ENCODE data around the gene GRIK3.

GRIK3 gene

GRCh38 chr1:36847186-36847585 lies 187.1 kb downstream of the GRIK3 start:
- ATAC-seq (ENCODE audit: low read depth) (no peak), DNase-seq (ENCODE audit: low spot score in 2 of 2) (no peak)
- no peaks in the 10 kb centered on the region for H3K36me3 Mint-ChIP-seq
- H3K27ac Mint-ChIP-seq, result no peak overlapping the region
- H3K4me1 Mint-ChIP-seq, result no peaks in the 10 kb centered on the region
- H3K9me3 Mint-ChIP-seq, result no peaks in the 10 kb centered on the region
- peaks cover 10% of the 10 kb centered on the region for H3K27me3 Mint-ChIP-seq
- no peak overlapping the region for H3K4me3 Mint-ChIP-seq

- Mint-ChIP-seq H3K36me3 (no peaks in the 10 kb centered on the region), H3K27ac (no peak overlapping the region), H3K9me3 (no peaks in the 10 kb centered on the region), H3K27me3 (peaks cover 6% of the 10 kb centered on the region), H3K4me3 (no peak overlapping the region), H3K4me1 (no peaks in the 10 kb centered on the region)
- ATAC-seq (ENCODE audit: low read depth), result no peak
- no peak for DNase-seq (ENCODE audit: low spot score in 2 of 2)
Measured at GRCh38 chr1:36846357-36846756, 188.0 kb downstream of the GRIK3 start.

- Mint-ChIP-seq H3K27ac (no peak overlapping the region), H3K36me3 (no peaks in the 10 kb centered on the region), H3K4me1 (no peaks in the 10 kb centered on the region), H3K9me3 (no peaks in the 10 kb centered on the region), H3K4me3 (no peak overlapping the region), H3K27me3 (peaks cover 6% of the 10 kb centered on the region)
- ATAC-seq (ENCODE audit: low read depth), result no peak
- no peak for DNase-seq (ENCODE audit: low spot score in 2 of 2)
Measured at GRCh38 chr1:36845802-36846201, 188.5 kb downstream of the GRIK3 start.

GRCh38 chr1:36844917-36845316 lies 189.4 kb downstream of the GRIK3 start:
- H3K4me3 Mint-ChIP-seq, result no peak overlapping the region
- no peaks in the 10 kb centered on the region for H3K4me1 Mint-ChIP-seq
- H3K36me3 Mint-ChIP-seq, result no peaks in the 10 kb centered on the region
- ATAC-seq (ENCODE audit: low read depth), result no peak
- peaks cover 6% of the 10 kb centered on the region for H3K27me3 Mint-ChIP-seq
- no peak for DNase-seq (ENCODE audit: low spot score in 2 of 2)
- no peaks in the 10 kb centered on the region for H3K9me3 Mint-ChIP-seq
- no peak overlapping the region for H3K27ac Mint-ChIP-seq

- no peaks in the 10 kb centered on the region for H3K4me1 Mint-ChIP-seq
- peaks cover 3% of the 10 kb centered on the region for H3K27me3 Mint-ChIP-seq
- no peaks in the 10 kb centered on the region for H3K9me3 Mint-ChIP-seq
- no peaks in the 10 kb centered on the region for H3K36me3 Mint-ChIP-seq
- H3K27ac Mint-ChIP-seq, result no peak overlapping the region
- DNase-seq (ENCODE audit: low spot score in 2 of 2), result no peak
- no peak for ATAC-seq (ENCODE audit: low read depth)
- H3K4me3 Mint-ChIP-seq, result no peak overlapping the region
Measured at GRCh38 chr1:36843906-36844610, 190.3 kb downstream of the GRIK3 start.

- DNase-seq (ENCODE audit: low spot score in 2 of 2) (no peak), ATAC-seq (ENCODE audit: low read depth) (no peak)
- Mint-ChIP-seq H3K9me3 (no peaks in the 10 kb centered on the region), H3K27ac (no peak overlapping the region), H3K36me3 (no peaks in the 10 kb centered on the region), H3K4me1 (no peaks in the 10 kb centered on the region), H3K27me3 (peaks cover 5% of the 10 kb centered on the region), H3K4me3 (no peak overlapping the region)
Measured at GRCh38 chr1:36843027-36843426, 191.3 kb downstream of the GRIK3 start.

GRCh38 chr1:36842448-36842847 lies 191.9 kb downstream of the GRIK3 start:
- no peak for DNase-seq (ENCODE audit: low spot score in 2 of 2)
- Mint-ChIP-seq H3K27ac (no peak overlapping the region), H3K4me1 (no peaks in the 10 kb centered on the region), H3K9me3 (no peaks in the 10 kb centered on the region), H3K27me3 (peaks cover 7% of the 10 kb centered on the region), H3K4me3 (no peak overlapping the region), H3K36me3 (no peaks in the 10 kb centered on the region)
- no peak for ATAC-seq (ENCODE audit: low read depth)

- DNase-seq (ENCODE audit: low spot score in 2 of 2), result no peak
- Mint-ChIP-seq H3K27ac (no peak overlapping the region), H3K27me3 (peaks cover 17% of the 10 kb centered on the region), H3K4me3 (no peak overlapping the region), H3K9me3 (no peaks in the 10 kb centered on the region), H3K36me3 (no peaks in the 10 kb centered on the region), H3K4me1 (no peaks in the 10 kb centered on the region)
- no peak for ATAC-seq (ENCODE audit: low read depth)
Measured at GRCh38 chr1:36839485-36839884, 194.8 kb downstream of the GRIK3 start.

- Mint-ChIP-seq H3K36me3 (no peaks in the 10 kb centered on the region), H3K27me3 (peaks cover 17% of the 10 kb centered on the region), H3K4me1 (no peaks in the 10 kb centered on the region), H3K9me3 (no peaks in the 10 kb centered on the region), H3K4me3 (no peak overlapping the region), H3K27ac (no peak overlapping the region)
- DNase-seq (ENCODE audit: low spot score in 2 of 2) (no peak), ATAC-seq (ENCODE audit: low read depth) (no peak)
Measured at GRCh38 chr1:36838888-36839287, 195.4 kb downstream of the GRIK3 start.

GRCh38 chr1:36836916-36837315 lies 197.4 kb downstream of the GRIK3 start:
- no peaks in the 10 kb centered on the region for H3K9me3 Mint-ChIP-seq
- H3K36me3 Mint-ChIP-seq, result no peaks in the 10 kb centered on the region
- H3K4me1 Mint-ChIP-seq, result no peaks in the 10 kb centered on the region
- H3K4me3 Mint-ChIP-seq, result no peak overlapping the region
- ATAC-seq (ENCODE audit: low read depth) (no peak), DNase-seq (ENCODE audit: low spot score in 2 of 2) (no peak)
- H3K27me3 Mint-ChIP-seq, result peaks cover 15% of the 10 kb centered on the region
- no peak overlapping the region for H3K27ac Mint-ChIP-seq

GRCh38 chr1:36836196-36836883 lies 198.0 kb downstream of the GRIK3 start:
- peaks cover 15% of the 10 kb centered on the region for H3K27me3 Mint-ChIP-seq
- no peak overlapping the region for H3K4me3 Mint-ChIP-seq
- no peak for ATAC-seq (ENCODE audit: low read depth)

GRCh38 chr1:36835696-36836095 lies 198.6 kb downstream of the GRIK3 start:
- Mint-ChIP-seq H3K27ac (no peak overlapping the region), H3K36me3 (no peaks in the 10 kb centered on the region), H3K4me3 (no peak overlapping the region), H3K27me3 (peaks cover 15% of the 10 kb centered on the region), H3K4me1 (no peaks in the 10 kb centered on the region), H3K9me3 (no peaks in the 10 kb centered on the region)
- DNase-seq (ENCODE audit: low spot score in 2 of 2) (no peak), ATAC-seq (ENCODE audit: low read depth) (no peak)

More at GRCh38 chr1:36836196-36836883, 198.0 kb downstream of the GRIK3 start:
- H3K9me3 Mint-ChIP-seq, result no peaks in the 10 kb centered on the region
- no peak for DNase-seq (ENCODE audit: low spot score in 2 of 2)
- no peaks in the 10 kb centered on the region for H3K36me3 Mint-ChIP-seq
- H3K4me1 Mint-ChIP-seq, result no peaks in the 10 kb centered on the region
- H3K27ac Mint-ChIP-seq, result no peak overlapping the region

GRCh38 chr1:36835017-36835695 lies 199.2 kb downstream of the GRIK3 start:
- peaks cover 15% of the 10 kb centered on the region for H3K27me3 Mint-ChIP-seq
- ATAC-seq (ENCODE audit: low read depth) (no peak), DNase-seq (ENCODE audit: low spot score in 2 of 2) (no peak)
- no peaks in the 10 kb centered on the region for H3K9me3 Mint-ChIP-seq
- H3K4me1 Mint-ChIP-seq, result no peaks in the 10 kb centered on the region
- no peak overlapping the region for H3K4me3 Mint-ChIP-seq
- no peaks in the 10 kb centered on the region for H3K36me3 Mint-ChIP-seq
- no peak overlapping the region for H3K27ac Mint-ChIP-seq

- DNase-seq (ENCODE audit: low spot score in 2 of 2) (no peak), ATAC-seq (ENCODE audit: low read depth) (no peak)
- H3K4me1 Mint-ChIP-seq, result no peaks in the 10 kb centered on the region
- peaks cover 15% of the 10 kb centered on the region for H3K27me3 Mint-ChIP-seq
- no peaks in the 10 kb centered on the region for H3K36me3 Mint-ChIP-seq
- H3K4me3 Mint-ChIP-seq, result no peak overlapping the region
- no peak overlapping the region for H3K27ac Mint-ChIP-seq
- H3K9me3 Mint-ChIP-seq, result no peaks in the 10 kb centered on the region
Measured at GRCh38 chr1:36834586-36834985, 199.7 kb downstream of the GRIK3 start.
